A673 (cell line): ENCODE measurements around the gene LAPTM4A.

Experiments used
- EZH2 ChIP-seq: fragments of 200-600 bp; sonication (generic); IDR thresholded peaks from 2 replicates; pipeline ENCODE4 v1.6.1; 2017; ENCODE audit warnings: borderline replicate concordance, low read depth, mild to moderate bottlenecking, mixed read lengths, antibody characterized with exemption, low read length; ENCODE audit not compliant: poor library complexity, severe bottlenecking
- TF ChIP-seq, protein P1 (sequence below): fragments of 300-800, 200-600 bp; sonication (generic); conservative IDR thresholded peaks from 2 replicates; pipeline ENCODE4 v1.5.1; 2017; ENCODE audit warnings: low read depth, mild to moderate bottlenecking, antibody characterized with exemption, low read length, moderate library complexity, mixed read lengths

DNA sequence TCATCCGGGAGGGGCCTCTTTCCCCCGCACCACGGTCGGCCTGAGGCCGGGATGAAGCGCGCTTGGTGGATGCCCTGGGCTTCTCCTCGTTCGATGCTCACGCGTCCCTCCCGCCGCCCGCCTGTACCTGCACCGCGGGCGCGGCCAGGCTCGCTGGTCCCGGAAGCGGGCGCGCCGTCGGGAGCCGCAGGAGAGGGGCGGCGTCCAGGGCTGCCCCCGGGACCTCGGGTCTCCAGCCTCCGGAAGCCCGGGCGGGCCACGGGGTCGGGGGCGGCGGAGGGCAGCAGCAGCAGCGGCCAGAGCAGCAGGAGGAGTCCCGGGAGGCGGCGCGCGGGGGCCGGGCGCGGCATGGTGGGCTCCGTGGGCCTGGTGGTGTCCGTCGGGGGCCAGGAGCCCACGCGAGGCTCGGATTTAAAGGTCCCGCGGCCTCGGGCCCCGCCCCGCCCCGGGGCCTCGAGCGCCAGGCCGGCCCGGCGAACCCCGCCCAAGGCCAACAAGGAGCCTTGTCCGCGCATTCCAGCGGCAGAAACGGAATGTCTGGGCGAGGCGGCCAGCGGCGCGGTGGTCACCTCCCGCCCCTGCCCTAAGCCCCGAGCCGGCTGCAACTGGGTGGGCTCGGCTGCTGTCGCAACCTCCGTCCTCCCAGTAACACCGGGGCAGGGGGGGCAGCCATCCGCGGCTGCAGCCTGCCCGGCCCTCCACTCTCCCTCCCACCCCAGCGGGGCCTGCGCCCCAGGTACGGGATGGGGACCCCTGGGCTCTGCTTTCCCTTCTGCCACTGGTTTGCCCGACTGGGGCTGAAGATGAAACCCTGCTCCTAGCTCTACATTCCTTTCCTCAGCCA, 38.9 kb downstream of the LAPTM4A start, which contains the start of gene MATN3:
- TF ChIP-seq, protein P1, sequence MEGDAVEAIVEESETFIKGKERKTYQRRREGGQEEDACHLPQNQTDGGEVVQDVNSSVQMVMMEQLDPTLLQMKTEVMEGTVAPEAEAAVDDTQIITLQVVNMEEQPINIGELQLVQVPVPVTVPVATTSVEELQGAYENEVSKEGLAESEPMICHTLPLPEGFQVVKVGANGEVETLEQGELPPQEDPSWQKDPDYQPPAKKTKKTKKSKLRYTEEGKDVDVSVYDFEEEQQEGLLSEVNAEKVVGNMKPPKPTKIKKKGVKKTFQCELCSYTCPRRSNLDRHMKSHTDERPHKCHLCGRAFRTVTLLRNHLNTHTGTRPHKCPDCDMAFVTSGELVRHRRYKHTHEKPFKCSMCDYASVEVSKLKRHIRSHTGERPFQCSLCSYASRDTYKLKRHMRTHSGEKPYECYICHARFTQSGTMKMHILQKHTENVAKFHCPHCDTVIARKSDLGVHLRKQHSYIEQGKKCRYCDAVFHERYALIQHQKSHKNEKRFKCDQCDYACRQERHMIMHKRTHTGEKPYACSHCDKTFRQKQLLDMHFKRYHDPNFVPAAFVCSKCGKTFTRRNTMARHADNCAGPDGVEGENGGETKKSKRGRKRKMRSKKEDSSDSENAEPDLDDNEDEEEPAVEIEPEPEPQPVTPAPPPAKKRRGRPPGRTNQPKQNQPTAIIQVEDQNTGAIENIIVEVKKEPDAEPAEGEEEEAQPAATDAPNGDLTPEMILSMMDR, result no peak
- TF ChIP-seq EZH2, result no peak
